GM18873 (cell line): ENCODE results near the gene PEF1.
A peak's percentile ranks its signal among the peaks of the same experiment; 100 is the strongest.

Source experiments
- ATAC-seq: cut with Tn5 transposase; IDR thresholded peaks from one replicate; pipeline ENCODE4 v1.9.1; 2021; ENCODE audit warnings: mild to moderate bottlenecking, moderate library complexity, moderate number of reproducible peaks; ENCODE audit not compliant: unreplicated experiment, low FRiP score

PEF1 gene

GRCh38 chr1:31644560-31645273 is at the start of gene PEF1:
TSS of gene PEF1 (minus strand) at chr1:31644876. CDS start at chr1:31644864, 12 bp downstream.
- ATAC-seq: peak; percentile 81

DNA sequence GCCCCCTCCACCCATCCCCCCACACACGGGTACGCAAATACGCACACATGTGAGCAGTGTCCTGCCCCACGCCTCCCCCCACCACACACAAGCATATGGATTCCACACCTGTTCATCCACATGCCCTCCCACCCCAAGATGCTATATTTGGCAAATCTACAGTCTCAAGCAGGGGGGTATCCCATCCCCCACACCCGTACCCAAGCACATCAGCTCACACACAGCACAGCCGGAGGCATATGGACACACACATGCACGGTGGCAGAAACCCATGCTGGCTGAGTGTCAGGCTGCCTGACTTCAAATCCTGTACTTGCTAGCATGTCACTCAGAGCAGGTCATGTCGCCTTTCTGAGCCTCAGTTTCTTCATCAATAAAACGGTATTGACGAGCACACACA is 48.6 kb upstream of the PEF1 start:
- ATAC-seq: no peak

DNA sequence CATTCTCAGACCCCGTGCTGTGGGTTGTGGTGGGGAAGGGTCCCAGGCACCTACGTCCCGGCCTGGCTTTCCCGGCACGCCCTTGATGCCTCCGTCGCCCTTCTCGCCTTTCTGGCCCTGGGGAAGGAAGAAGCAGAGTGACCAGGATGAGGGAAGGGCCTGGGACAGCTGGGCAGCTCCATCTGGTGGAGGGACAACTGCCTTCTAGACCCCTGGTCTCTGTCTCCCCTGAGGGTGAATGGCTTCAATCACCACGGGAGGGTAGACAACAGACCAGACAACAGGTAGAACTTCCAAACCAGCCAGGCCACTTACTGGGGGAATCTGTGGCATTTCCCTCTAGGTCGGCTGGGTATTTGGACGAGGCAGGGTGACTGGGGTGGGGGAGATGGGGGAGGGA is 47.3 kb upstream of the PEF1 start:
- ATAC-seq: no peak

DNA sequence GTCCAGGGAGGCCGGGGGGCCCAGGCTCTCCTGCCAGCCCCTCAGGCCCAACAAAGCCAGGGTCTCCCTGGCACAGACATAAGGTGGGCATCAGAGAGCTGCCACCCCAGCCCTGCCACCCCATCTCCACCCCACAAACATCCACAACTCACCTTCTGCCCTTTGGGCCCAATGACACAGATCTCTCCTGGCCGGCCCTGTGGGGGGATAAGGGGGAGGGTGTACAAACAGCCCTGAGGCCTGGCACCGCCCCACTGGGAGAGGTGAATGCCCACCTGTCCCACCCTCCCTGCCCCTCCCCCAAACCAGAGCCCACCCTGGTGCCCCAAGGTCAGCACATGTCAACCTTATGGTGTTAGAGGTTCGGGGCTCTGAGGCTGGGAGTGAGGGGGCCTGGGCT is 46.8 kb upstream of the PEF1 start:
- ATAC-seq: no peak

- no peak for ATAC-seq
Measured at GRCh38 chr1:31690921-31691320, 46.2 kb upstream of the PEF1 start.

GRCh38 chr1:31689854-31690253 is 45.2 kb upstream of the PEF1 start:
- ATAC-seq: no peak

DNA sequence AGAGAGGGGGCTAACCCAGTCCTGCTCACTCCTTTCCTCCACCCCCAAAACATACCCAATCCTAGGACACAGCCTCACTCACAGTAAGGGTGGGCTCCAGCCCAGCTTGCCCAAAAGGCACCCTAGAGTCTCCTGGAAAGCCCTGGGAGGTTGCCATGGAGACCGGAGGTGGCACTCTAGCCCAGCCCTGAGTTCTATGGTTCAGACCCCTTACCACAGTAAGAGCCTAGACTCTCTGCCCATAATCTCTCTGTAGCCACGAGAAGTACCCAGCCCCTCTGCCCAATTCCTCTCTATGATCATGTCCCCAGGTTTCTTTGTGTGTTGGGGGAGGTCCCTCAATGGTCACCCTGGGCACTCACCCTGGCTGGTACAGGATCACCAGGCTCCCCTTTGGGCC is 44.7 kb upstream of the PEF1 start:
- no peak for ATAC-seq

DNA sequence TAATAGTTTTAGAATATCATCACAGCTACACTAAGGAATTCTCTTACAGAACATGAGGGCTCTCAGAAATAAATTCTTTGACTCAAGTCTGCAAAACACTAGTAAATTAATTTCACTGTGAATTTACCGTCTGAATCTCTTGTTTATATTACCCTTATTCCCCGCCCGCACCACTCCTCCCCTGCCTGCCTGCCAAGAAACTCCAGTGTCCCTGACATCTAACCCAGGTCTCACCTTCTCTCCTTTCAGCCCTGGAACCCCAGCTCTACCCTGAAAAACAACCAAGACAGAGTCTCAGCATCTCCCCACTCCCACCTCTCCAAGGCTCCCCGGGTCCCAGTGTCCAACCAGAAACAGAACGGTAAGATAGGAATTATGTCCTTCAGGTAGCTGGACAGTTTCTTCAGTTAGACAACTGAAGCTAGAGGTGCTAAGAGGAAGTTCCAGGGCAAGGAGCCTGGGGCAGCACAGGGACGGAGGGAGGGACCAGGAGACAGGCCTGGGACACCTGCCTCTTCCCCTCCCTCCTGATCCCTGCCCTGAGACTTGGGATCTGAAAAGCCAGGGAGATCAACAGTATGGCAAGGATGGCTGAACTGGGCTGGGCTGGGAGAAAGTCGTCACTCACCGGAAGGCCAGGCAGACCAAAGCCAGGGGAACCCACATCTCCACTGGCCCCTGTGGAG is 43.7 kb upstream of the PEF1 start:
- ATAC-seq: no peak

GRCh38 chr1:31687601-31688000 is 42.9 kb upstream of the PEF1 start:
- no peak for ATAC-seq

- ATAC-seq: no peak
Measured at GRCh38 chr1:31685795-31686194, 41.1 kb upstream of the PEF1 start.

DNA sequence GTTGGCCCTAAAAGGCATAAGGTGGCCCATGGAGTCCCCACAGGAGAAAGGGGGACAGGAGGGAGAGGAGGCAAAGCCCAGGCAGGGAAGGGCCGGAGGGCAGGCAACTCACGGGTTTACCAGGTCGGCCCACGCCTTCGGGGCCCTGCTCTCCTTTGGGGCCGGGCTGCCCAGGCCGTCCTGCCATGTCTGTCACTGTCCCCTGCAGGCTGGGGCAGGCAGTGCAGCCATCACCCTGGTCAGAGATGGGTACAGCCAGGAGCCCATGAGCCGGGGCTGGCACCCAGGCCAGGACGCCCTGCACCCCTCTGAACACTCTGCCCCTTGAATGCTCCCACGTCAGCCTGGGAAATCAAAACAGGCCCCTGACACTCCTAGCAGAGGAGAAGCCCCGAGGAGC is 39.3 kb upstream of the PEF1 start:
- no peak for ATAC-seq

DNA sequence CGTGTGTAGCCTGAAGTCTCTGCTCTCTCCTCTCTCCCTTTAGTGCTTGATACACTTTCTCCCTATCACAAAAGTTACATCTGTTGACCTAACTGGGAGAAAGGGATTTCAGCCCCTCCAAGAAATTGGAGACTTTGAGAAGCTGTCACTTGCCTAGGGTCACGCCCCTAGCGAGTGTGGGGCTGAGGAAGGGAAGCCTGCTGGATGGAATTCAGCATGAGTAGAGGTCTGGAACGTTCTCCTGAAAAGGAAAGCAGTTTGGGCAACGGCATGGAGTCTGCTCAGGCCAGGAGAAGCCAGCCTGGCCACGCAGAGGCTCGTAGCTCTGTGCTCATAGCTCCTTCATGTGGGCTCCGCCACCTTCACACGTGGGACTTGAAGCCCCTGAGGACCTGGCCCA is 36.7 kb upstream of the PEF1 start:
- ATAC-seq: no peak

- ATAC-seq: no peak
Measured at GRCh38 chr1:31679676-31680230, 35.1 kb upstream of the PEF1 start.

DNA sequence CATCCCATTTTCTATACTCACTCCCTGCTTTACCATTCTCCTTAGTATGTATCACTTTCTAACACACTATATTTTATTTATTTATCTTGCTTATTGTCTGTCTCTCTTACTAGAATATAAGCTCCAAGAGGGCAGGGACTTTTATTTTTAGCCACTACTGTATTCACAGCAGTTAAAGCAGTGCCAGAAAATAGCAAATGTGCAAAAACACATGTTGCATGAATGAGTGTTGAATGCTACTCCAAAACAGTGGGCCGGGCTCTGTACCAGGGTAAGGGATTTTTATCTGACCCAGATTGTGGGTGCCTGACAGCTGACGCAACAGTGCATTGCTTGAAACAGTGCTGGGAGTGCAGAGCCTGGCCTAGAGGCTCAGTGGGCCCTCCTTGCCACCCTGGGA is 34.4 kb upstream of the PEF1 start:
- no peak for ATAC-seq

GRCh38 chr1:31678681-31679080 is 34.0 kb upstream of the PEF1 start:
- ATAC-seq: no peak

DNA sequence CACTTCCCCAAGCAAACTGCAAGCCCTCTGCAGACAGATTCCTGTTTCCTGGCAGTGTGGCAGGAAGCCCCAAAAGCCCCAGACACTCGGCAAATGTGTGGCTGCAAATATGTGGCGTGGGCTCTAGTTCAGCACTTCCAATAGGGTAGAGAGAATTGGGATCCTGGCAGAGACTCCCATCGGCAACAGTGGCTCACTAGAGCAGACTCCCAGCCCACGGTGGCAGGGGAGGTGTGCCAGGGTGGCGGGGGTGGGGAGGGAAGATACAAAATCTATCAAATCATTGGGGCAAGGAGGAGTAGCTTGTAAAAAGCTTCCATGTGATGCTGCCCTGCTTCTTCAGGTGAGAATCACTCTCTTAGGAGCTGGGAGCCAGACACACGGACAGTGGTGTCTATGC is 33.3 kb upstream of the PEF1 start:
- ATAC-seq: no peak

DNA sequence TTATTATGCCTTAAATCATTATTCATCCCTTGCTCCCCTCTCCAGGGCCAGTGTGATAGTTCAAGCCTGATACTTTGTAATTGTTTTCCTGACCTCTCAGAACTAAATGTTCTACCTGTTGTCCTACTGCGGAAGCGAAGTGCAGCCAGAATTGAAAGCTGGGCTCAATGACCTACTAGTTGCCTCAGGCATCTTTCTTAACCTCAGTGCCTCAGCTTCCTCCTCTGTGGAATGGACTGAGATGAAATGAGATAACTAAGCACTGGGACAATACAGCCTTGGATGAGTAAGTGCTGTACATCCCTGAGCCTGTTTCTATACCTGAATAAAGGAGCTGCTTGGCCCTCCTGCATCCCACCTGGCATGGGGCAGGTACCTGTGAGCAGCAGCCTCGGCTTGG is 32.7 kb upstream of the PEF1 start:
- no peak for ATAC-seq

DNA sequence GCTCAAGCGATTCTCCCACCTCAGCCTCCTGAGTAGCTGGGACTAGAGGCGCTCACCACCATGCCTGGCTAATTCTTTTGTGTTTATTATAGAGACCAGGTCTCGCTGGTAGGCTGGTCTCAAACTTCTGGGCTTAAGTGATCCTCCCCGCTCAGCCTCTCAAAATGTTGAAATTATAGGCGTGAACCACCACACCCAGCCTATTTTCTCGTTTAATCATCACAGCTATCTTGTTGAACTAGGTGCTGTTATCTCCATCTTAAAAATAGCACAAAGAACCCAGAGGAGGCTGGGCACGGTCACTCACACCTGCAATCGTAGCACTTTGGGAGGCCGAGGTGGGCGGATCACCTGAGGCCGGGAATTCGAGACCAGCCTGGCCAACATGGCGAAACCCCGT is 31.1 kb upstream of the PEF1 start:
- ATAC-seq: no peak

DNA sequence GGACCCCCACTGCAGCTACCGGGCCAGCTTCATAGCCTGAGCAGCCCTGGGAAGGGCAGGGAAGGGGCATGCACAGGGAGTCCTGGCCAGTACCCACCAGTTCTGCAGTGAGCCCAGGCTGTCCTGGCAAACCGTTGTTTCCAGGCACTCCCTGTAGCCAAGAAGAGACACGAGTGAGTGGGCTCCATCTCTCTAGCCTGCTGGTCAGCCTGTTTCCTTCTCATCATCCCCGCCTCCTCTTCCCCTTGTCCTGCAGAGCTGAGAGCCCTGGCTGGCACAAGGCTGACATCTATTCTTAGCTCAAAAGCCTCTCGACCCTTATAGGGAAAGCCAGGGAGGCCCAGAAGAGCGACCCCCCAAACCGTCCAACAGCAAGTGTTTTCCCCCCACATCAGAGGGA is 30.5 kb upstream of the PEF1 start:
- no peak for ATAC-seq

DNA sequence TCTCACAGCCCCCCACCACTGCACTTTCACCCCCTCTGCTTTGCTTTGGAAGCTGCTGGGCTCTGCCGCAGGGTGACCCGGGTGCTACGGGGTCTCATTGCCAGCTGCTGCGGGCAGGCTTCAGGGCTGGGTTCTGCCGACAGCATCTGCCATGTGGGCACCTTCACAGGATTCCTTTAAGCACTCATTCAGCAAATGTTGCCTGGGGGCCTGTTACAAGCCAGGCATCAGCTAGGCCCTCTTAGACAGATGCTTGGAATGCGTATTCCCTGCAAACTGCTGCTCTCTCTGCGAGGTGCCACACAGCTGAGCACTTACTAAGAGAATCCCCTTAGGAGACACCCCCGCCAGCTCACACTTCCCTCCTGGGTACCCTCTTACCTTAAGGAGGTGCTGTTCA is 29.9 kb upstream of the PEF1 start:
- ATAC-seq: no peak

DNA sequence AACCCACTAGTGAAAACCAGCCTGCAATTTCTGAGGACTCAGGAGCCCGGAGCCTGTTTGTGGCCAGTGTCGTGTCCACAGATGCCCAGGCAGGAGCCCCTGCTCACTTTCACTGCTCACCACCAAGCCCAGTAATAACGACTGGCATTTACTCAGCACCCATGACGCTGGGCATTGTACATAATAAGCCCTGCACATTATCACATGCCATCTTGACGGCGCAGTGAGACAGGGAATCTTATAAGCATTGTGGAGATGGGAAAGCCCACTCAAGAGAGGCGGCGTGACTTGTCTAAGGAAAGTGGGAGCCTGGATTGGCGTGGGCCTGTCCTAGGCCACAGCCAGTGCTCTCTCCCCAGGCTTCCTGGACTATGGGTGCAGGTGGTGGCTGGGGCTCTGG is 28.8 kb upstream of the PEF1 start:
- no peak for ATAC-seq

DNA sequence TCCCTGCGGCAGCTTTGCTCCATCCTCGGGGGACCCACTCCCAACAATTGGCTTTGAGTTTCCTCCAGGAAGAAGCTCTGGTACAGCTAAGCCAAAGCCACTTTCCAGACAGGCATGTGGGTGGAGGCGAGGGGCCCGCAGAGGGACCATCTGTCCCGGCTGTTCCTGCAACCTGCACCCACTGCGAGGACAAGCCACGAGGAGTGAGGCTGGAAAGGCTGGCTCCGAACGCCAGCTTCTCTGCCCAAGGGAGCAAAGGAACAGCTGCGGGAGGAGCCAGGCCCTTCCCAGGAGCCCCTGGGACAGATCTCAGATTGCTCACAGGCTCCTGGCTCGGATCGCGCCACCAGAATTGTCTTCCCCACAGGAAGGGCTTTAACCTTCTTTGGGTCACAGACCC is 28.3 kb upstream of the PEF1 start:
- no peak for ATAC-seq
